Hepatocyte (in vitro differentiated cells): Measurements from ENCODE around the gene ZMIZ1. TPM values are rescaled to one million over a fixed set of nuclear protein-coding genes. Genes with fewer than 3 reads are reported as not detected.
A peak's percentile ranks its signal among the peaks of the same experiment; 100 is the strongest.

Experiments used
- DNase-seq: peaks from one replicate; pipeline ENCODE4 v3.0.0-alpha.2; 2016; ENCODE audit warnings: low spot score
- H2AFZ ChIP-seq: fragments of 200-600 bp; sonication (generic); 2 replicates; pipeline ENCODE4 v1.6.0; 2016; ENCODE audit warnings: antibody characterized with exemption, mild to moderate bottlenecking
- H3K27ac ChIP-seq: fragments of 200-600 bp; sonication (generic); 2 replicates; pipeline ENCODE4 v1.5.1; 2016; ENCODE audit warnings: mild to moderate bottlenecking
- H3K27me3 ChIP-seq: fragments of 200-600 bp; sonication (generic); 2 replicates; pipeline ENCODE4 v1.6.1; 2016
- H3K36me3 ChIP-seq: fragments of 200-600 bp; sonication (generic); replicated peaks from 2 replicates; pipeline ENCODE4 v1.5.1; 2016; ENCODE audit warnings: low read depth; ENCODE audit not compliant: insufficient read depth
- H3K4me1 ChIP-seq: fragments of 200-600 bp; sonication (generic); 2 replicates; pipeline ENCODE4 v1.5.1; 2016; ENCODE audit warnings: mild to moderate bottlenecking, moderate library complexity; ENCODE audit not compliant: insufficient read depth
- H3K4me2 ChIP-seq: fragments of 200-600 bp; sonication (generic); 2 replicates; pipeline ENCODE4 v1.6.0; 2016
- H3K4me3 ChIP-seq: fragments of 200-600 bp; sonication (generic); 2 replicates; pipeline ENCODE4 v1.5.1; 2016; ENCODE audit warnings: mild to moderate bottlenecking
- H3K79me2 ChIP-seq: fragments of 200-600 bp; sonication (generic); 2 replicates; pipeline ENCODE4 v1.6.0; 2017; ENCODE audit warnings: mild to moderate bottlenecking
- H3K9me2 ChIP-seq: fragments of 200-600 bp; sonication (generic); replicated peaks from 2 replicates; pipeline ENCODE4 v1.6.0; 2017; ENCODE audit warnings: mild to moderate bottlenecking; ENCODE audit not compliant: insufficient read depth
- H3K9me3 ChIP-seq: fragments of 200-600 bp; sonication (generic); 2 replicates; pipeline ENCODE4 v1.5.1; 2016; ENCODE audit warnings: low read depth, mild to moderate bottlenecking
- H4K20me1 ChIP-seq: fragments of 200-600 bp; sonication (generic); 2 replicates; pipeline ENCODE4 v1.6.0; 2016; ENCODE audit warnings: mild to moderate bottlenecking; ENCODE audit not compliant: insufficient read depth, poor library complexity, severe bottlenecking
- CTCF ChIP-seq: fragments of 200-600 bp; sonication (generic); IDR thresholded peaks from 2 replicates; pipeline ENCODE4 v1.5.1; 2016; ENCODE audit warnings: antibody characterized with exemption, mild to moderate bottlenecking; ENCODE audit not compliant: poor library complexity
- EZH2 ChIP-seq: fragments of 200-600 bp; sonication (generic); IDR thresholded peaks from 2 replicates; pipeline ENCODE4 v1.6.1; 2016; ENCODE audit warnings: antibody characterized with exemption, mild to moderate bottlenecking, borderline replicate concordance
- EZH2phosphoT487 ChIP-seq: fragments of 200-600 bp; sonication (generic); IDR thresholded peaks from one replicate; pipeline ENCODE4 v1.6.1; 2018; ENCODE audit warnings: antibody characterized with exemption, mild to moderate bottlenecking, low read depth, moderate library complexity; ENCODE audit not compliant: unreplicated experiment, severe bottlenecking
- WGBS: methylation state at CpG from one replicate; pipeline ENCODE4 v1.1.6; 2016; ENCODE audit warnings: low lambda C conversion rate; ENCODE audit errors: missing lambda C conversion rate; 5-methylcytosine and 5-hydroxymethylcytosine counted together
- polyA plus RNA-seq: library from polyadenylated mRNA; unstranded; fragments of >200 nt; fragmentation: Nextera tagmentation; extraction: Ambion mirVana; gene quantifications from 2 replicates; pipeline ENCODE4 v1.2.1, GENCODE V29; 2016
- total RNA-seq: library from RNA; depleted of rRNA; stranded (reverse); fragments of >200 nt; gene quantifications from 2 replicates; pipeline ENCODE4 v1.2.3, GENCODE V29; 2014

The ZMIZ1 gene
- total and polyA plus RNA-seq, 2 experiments from 2014 or later: 30.9 to 32.4 TPM

- Histone ChIP-seq H4K20me1 (peaks cover 15% of the 10 kb centered on the region), H3K9me3 (no peaks in the 10 kb centered on the region), H3K4me1 (peaks cover 47% of the 10 kb centered on the region), H3K27ac (no peak overlapping the region), H3K4me3 (no peak overlapping the region), H3K4me2 (no peak overlapping the region), H2AFZ (no peak overlapping the region), H3K27me3 (no peaks in the 10 kb centered on the region), H3K9me2 (no peaks in the 10 kb centered on the region), H3K79me2 (peaks cover 10% of the 10 kb centered on the region), H3K36me3 (no peaks in the 10 kb centered on the region)
- 71% methylated on average over 4 of the region's 4 CpGs for WGBS
- TF ChIP-seq EZH2 (no peak), CTCF (no peak), EZH2phosphoT487 (no peak)
- no peak for DNase-seq
These were observed 157.9 kb downstream of the ZMIZ1 start for GRCh38 chr10:79226391-79227245.

- WGBS: 61% methylated on average over 5 of the region's 5 CpGs
- H3K4me3 ChIP-seq: no peak overlapping the region
- H2AFZ ChIP-seq: no peak overlapping the region
- H3K27me3 ChIP-seq: no peaks in the 10 kb centered on the region
- peak overlapping the region; percentile 59 for H3K27ac ChIP-seq
- peaks cover 10% of the 10 kb centered on the region for H3K79me2 ChIP-seq
- no peaks in the 10 kb centered on the region for H3K9me3 ChIP-seq
- no peaks in the 10 kb centered on the region for H3K9me2 ChIP-seq
- no peak overlapping the region for H3K4me2 ChIP-seq
- H3K4me1 ChIP-seq: peaks cover 25% of the 10 kb centered on the region
- peak; percentile 46 for DNase-seq
- H4K20me1 ChIP-seq: peaks cover 21% of the 10 kb centered on the region
- H3K36me3 ChIP-seq: no peaks in the 10 kb centered on the region
- TF ChIP-seq CTCF (no peak), EZH2 (no peak), EZH2phosphoT487 (no peak)
These were observed 160.3 kb downstream of the ZMIZ1 start for GRCh38 chr10:79229071-79229541.

GRCh38 chr10:79229830-79230327, 161.1 kb downstream of the ZMIZ1 start:
- TF ChIP-seq EZH2 (no peak), CTCF (no peak), EZH2phosphoT487 (no peak)
- DNase-seq: no peak
- Histone ChIP-seq H3K4me1 (peaks cover 17% of the 10 kb centered on the region), H3K36me3 (no peaks in the 10 kb centered on the region), H3K4me2 (peak overlapping the region; percentile 59), H3K9me3 (no peaks in the 10 kb centered on the region), H3K79me2 (peaks cover 10% of the 10 kb centered on the region), H2AFZ (no peak overlapping the region), H4K20me1 (peaks cover 21% of the 10 kb centered on the region), H3K4me3 (no peak overlapping the region), H3K9me2 (no peaks in the 10 kb centered on the region), H3K27ac (peak overlapping the region; percentile 59), H3K27me3 (no peaks in the 10 kb centered on the region)
- 71% methylated on average over 8 of the region's 12 CpGs for WGBS
